IPS-18c (cell line): Measurements from ENCODE around the gene NTNG2.
A peak's percentile ranks its signal among the peaks of the same experiment; 100 is the strongest.

Experiments
- H3K4me3 ChIP-seq: 2 replicates; pipeline ENCODE4 v1.7.0; 2013; ENCODE audit warnings: low read depth, mild to moderate bottlenecking, low read length, moderate library complexity; ENCODE audit not compliant: insufficient read depth
- H3K9me3 ChIP-seq: one replicate; pipeline ENCODE4 v1.6.1; 2013; ENCODE audit warnings: mild to moderate bottlenecking, low read length, moderate library complexity; ENCODE audit not compliant: control insufficient read depth, insufficient read depth

The NTNG2 gene

DNA sequence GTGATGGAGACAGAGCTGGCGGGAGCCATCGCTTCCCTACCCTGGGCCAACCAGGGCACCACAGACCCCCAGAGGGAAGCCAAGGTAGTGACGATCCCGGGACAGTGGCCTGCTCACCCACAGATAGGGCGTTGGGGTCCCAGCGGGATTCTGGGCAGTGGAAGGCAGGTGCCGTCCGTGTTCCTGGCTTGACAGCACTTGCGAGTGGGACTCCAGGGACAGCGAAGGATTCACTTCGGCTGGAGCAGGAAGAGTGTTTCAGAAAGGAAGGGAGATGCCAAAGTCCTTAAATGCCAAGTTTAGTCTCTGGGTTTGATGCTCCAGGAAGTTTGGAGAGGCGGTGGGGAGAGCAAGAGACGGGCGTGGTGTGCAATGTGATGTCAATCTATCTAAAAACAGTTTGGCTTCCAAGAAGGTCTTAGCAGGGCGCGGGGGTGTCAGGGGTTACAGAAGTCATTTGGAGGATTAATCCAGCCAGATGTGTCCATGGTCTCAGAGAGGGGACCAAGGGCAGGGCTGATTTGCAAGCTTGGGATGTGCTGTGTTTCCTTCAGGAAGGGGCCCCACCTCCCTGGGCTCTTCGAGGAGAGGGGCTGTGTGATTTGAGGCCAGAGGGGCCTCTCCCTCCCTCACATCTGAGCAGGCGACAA lies 74.9 kb downstream of the NTNG2 start:
- no peaks in the 10 kb centered on the region for H3K9me3 ChIP-seq
- H3K4me3 ChIP-seq, result no peak overlapping the region

DNA sequence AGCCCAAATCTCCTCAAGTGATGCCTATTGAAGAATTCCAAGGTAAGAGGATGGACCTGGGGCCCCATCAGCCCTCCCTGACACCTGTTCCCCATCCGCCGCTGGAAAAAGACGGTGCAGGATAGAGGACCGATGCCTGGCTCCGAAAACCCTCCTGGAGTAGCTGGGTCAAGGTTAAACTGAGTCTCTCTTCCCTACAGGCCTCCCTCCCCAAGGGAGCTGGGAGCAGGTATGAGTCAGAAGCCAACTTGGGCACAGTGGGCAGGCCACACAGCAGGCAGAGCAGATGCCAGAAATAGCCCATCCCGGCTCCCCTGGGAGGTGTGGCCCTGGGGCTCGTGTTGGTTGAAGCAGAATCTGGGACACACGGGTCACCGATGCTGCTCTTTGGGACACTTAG lies 75.6 kb downstream of the NTNG2 start:
- H3K4me3 ChIP-seq, result no peak overlapping the region

DNA sequence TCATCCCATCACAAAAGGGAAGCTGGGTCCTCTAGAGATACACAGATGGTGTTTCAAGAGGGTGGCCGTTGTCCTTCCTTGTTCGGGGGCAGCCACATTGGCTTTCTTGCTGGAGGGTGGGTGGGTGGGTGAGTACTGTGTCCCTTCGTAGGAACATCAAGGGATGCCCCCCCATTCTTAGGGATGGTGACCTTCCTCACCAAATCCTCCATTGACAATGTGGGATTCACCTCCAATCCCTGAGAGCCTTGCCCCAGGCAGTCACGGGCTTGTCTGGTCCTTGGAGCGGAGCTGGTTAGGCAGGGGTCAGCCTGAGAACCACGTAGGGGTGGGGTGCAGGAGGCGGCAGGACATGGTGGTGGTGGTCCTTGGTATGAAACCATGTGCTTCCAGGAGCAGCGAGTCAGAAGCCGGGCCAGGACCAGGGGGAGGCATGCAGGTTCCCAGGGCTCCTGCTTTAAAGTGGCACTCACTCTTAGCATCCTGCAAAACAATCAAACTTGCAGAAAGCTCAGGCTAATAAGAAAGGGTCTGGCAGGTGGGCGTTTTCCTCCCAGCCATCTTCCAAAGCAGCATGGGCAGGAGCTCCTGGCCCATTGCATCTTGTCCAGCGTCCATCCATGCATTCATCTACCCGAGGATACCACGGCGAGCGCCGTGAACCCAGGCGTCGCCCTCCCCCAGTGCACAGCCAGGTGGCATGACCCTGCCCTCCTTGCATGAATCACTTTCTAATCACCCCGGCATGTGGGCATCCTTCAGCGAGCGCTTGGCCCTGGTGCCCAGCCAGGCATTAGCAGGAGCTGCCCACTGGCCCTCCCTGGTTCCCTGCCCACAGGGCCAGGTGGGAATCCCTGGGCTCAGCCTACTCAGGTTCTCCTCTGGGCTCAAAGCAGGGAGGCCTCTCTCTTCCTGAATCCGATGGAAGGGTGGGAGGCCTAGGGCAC lies 76.4 kb downstream of the NTNG2 start:
- Histone ChIP-seq H3K4me3 (no peak overlapping the region), H3K9me3 (no peaks in the 10 kb centered on the region)

More for the DNA sequence above, 75.6 kb downstream of the NTNG2 start:
- no peaks in the 10 kb centered on the region for H3K9me3 ChIP-seq

DNA sequence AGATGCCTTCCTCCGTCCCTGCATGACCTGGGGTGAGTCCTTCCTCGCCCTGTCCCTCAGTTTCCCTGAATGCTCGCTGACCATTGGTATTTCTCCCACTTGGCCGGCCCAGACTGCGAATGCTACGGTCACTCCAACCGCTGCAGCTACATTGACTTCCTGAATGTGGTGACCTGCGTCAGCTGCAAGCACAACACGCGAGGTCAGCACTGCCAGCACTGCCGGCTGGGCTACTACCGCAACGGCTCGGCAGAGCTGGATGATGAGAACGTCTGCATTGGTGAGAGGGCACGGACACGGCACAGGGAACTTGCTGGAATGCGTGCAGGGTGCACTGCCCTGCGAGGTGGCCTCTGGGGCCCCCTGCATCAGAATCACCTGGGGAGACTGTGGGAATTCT lies 77.1 kb downstream of the NTNG2 start:
- Histone ChIP-seq H3K4me3 (no peak overlapping the region), H3K9me3 (no peaks in the 10 kb centered on the region)

DNA sequence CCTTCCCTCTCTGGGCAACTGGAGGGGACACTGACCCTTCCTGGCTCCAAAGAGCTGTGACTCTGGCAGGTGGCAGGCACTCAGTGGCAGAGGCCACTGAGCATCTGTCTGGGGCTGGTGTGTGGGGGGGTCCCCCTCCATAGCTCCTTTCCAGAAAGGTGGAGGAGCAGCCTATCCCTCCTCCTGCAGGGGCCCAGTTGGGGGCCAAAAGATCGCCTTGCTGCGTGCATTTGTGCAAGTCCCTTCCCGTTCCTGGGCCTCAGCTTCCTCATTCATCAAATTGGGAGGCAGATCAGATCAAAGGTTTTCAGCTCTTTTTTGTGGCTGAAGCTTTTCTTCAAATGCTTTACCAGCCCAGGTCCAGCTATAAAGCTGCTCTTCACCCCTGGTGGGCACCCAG lies 77.7 kb downstream of the NTNG2 start:
- H3K4me3 ChIP-seq, result no peak overlapping the region
- H3K9me3 ChIP-seq, result no peaks in the 10 kb centered on the region

DNA sequence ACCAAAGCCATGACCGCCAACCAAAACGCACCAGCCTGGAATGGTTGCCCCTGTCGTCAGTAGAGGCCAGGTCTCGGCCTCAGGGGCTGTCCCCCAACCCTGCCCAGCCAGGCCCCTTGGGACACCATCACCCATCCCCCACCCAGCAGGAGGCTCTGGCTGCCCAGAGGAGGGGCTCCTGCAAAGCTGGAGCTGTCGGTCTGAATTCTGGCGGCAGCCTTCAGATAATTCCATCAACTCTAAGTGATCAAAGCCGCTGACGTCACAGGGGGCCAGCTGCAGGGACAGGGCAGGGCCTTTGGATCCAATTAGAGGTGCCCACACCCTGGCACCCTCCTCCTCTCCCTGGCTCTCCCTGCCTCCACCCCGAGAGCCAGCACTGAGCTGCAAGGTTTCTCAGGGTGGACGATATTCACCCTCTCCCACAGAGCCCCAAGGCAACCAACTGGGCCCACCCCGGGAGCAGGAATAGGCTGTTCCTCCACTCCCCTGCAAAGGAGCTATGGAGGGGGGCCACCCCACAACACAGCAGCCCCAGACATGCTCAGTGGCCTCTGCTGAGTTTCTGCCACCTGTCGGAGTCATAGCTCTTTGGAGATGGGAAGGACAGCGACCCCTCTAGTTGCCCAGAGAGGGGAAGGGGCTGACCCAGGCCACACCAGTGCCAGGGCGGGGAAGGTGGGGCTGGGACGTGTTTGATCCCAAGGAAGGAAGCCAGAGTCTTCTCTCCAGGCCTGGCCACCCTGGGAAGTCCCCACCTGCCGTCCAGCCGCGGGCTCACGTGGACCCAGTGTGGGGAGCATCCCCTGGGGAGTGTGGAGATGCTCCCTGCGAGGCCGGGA lies 78.4 kb downstream of the NTNG2 start:
- no peaks in the 10 kb centered on the region for H3K9me3 ChIP-seq
- H3K4me3 ChIP-seq, result peak overlapping the region; percentile 64

DNA sequence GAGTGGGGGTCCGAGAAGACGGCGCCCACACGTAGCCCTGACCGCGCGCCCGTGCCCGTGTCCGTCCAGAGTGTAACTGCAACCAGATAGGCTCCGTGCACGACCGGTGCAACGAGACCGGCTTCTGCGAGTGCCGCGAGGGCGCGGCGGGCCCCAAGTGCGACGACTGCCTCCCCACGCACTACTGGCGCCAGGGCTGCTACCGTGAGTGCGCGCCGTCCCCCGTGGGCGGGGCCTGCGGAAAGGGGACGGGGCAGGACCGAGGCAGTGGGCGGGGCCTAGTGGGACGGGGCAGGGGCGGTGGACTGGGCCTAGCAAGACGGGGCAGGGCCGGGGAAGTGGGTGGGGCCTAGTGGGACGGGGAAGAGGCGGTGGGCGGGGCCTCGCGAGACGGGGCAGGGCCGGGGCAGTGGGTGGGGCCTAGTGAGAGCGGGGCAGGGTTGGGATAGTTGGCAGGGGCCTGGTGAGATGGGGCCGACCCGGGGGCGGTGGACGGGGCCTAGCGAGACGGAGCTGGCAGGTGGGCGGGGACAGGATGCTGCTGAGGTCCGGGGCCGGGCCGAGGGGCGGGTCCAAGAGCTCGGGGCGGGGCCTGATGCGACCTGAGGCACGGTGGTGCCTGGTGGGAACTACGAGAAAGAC lies 79.1 kb downstream of the NTNG2 start:
- Histone ChIP-seq H3K9me3 (no peaks in the 10 kb centered on the region), H3K4me3 (peak overlapping the region; percentile 64)

DNA sequence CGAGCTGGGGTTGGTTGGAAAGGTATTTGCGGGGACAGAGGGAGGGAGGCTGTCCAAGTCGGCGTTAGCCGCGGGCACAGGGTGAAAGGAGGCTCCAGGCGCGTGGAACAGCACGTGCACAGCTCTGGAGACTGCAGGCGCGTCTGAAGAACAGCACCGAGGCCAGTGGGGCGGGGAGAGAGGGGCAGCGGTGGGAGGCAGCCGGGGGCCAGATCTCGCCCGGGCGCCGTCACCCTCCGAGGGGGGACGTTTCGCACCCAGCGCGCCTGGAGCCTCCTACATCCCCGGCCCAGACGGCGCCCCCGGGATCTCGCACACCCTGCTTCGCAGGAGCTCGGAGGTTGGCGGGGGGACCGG lies 79.6 kb downstream of the NTNG2 start:
- peak overlapping the region; percentile 64 for H3K4me3 ChIP-seq
- H3K9me3 ChIP-seq, result no peaks in the 10 kb centered on the region

DNA sequence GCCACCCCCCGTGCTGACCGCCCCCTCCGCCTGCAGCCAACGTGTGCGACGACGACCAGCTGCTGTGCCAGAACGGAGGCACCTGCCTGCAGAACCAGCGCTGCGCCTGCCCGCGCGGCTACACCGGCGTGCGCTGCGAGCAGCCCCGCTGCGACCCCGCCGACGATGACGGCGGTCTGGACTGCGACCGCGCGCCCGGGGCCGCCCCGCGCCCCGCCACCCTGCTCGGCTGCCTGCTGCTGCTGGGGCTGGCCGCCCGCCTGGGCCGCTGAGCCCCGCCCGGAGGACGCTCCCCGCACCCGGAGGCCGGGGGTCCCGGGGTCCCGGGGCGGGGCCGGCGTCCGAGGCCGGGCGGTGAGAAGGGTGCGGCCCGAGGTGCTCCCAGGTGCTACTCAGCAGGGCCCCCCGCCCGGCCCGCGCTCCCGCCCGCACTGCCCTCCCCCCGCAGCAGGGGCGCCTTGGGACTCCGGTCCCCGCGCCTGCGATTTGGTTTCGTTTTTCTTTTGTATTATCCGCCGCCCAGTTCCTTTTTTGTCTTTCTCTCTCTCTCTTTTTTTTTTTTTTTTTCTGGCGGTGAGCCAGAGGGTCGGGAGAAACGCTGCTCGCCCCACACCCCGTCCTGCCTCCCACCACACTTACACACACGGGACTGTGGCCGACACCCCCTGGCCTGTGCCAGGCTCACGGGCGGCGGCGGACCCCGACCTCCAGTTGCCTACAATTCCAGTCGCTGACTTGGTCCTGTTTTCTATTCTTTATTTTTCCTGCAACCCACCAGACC lies 80.2 kb downstream of the NTNG2 start:
- no peaks in the 10 kb centered on the region for H3K9me3 ChIP-seq
- peak overlapping the region; percentile 64 for H3K4me3 ChIP-seq

DNA sequence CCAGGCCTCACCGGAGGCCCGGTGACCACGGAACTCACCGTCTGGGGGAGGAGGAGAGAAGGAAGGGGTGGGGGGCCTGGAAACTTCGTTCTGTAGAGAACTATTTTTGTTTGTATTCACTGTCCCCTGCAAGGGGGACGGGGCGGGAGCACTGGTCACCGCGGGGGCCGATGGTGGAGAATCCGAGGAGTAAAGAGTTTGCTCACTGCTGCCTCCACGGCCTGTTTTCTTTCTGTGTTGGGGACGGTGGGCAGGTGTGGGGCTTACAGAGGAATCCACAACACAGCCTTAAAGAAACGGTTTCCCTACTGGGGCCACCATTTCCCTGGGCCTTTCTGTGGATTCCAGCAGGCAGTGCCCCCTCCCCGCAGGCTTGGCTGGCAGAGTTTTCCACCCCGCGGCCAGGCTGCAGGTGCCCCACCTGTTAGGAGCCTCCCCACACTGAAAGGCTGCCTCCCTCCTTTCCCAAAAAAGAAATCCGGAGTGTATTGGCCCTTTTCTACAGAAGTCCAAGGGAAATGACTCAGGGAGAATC lies 80.8 kb downstream of the NTNG2 start:
- Histone ChIP-seq H3K9me3 (no peaks in the 10 kb centered on the region), H3K4me3 (peak overlapping the region; percentile 64)

DNA sequence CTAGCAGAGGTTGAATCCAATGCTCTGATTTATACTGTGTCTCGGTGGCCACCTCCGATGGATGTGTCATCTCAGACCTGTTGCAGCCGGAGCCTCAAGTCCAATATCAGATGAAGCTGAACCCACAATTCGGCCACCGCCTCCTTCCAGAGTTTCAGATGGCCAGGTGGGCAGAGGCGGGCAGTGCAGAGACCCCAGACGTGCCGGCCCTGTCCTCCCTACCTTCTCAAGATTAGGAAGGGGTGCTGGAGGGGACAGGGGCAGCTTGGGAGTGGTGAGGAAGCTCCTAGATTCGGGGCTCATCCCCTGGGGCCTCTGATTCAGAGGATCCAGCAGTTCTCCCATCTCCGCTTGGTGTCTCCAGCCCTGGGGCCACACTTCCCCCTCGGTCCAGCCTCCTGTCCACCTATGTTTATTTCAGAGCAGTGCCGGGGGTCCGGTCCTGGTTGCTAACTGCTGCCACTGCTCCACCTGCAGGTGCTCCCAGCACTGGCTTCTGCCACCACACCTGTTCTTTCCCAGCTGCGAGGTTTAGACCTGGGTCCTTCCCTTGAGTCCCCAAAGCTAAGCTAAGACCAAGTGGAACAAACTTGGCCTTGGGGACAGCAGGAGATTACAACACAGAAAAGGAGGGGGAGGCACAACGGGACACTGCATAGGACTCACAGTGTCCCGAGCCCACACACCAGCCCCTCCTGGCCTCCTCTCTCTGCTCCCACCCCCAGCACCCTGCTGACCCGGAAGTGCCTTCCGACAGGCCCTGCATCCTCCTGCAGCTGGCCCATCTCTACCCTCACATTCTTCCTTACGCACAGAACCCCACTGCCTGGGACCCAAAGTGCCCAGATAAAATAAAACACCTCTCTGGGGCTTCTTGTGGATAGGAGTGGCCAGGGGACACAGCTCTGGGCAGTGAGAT lies 81.6 kb downstream of the NTNG2 start:
- Histone ChIP-seq H3K9me3 (no peaks in the 10 kb centered on the region), H3K4me3 (no peak overlapping the region)

DNA sequence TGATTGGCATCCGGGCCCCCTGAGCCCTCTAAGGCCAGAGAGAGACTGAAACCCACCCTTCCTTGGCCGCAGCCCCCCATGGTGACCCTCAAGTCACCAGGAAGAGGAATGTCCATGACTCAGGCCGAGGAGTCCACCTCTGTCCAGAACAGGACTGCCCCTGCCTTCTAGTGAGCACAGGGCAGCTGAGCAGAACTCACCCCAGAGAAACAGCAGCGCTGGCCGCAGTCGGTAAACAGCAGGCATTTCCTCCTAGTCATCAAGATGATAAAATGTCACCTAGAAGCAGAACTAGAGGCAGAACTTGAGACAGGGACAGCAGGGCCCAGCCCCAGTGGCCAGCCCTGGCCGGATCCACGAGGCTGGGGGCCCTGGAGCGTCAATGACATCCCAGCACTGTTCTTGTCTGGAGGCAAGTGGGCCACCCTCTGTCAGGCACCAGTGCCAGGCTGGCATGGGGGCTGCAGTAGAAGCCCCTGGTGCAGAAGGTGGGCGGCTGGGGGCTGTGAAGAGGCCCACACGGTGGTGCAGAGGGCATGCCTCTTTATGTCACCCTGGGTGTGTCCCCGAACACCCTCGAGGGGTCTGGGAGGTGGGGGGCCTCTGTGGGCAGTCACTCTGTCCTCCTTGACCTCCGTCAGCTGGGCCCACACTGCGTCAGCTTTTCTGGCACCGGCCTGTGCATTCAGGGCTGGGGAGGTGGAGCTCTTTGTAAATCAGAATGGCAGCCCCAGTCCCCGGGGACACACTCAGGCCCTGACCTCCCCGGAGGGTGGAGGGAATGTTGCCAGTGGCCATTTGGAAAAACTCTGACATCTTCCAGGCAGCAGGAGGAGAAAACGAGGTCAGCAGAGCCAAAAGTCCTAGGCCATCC lies 83.0 kb downstream of the NTNG2 start:
- Histone ChIP-seq H3K4me3 (no peak overlapping the region), H3K9me3 (no peaks in the 10 kb centered on the region)

DNA sequence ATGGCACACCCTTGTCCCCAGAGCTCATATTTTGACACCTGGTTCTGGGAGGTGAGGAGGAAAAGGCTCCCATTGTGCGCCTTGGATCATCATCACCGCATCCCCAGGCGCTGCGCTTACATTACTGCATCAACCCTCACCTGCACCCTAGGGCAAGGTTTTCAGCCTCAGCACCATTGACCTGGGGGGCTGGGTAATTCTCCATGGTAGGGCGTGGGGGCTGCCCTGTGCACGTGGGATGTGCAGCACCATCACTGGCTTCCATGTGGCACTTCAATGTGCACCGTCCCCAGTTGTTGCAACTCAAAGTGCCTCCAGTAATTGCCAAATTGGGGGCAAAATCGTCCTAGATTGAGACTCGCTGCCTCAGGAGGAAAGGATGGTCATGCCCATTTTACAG lies 83.6 kb downstream of the NTNG2 start:
- H3K4me3 ChIP-seq, result no peak overlapping the region
- H3K9me3 ChIP-seq, result no peaks in the 10 kb centered on the region

DNA sequence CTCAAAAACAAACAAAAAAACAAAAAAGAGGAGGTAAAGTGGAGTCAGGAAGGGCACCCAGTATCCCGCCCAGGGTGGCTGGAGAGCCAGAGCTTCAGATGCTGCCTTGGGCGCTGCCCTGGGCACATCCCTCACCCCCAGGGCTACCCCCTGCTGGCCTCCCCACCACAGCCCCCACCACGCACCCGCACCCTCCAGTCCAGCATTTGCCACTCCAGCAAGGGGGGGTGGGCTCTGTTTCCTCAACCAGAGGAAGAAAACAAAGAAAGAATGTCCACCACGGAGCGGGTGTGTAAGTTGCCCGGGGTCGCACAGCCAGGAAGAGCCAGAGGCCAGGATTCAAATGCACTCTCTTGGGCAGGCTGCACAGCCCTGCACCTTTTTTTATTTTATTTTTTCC lies 86.1 kb downstream of the NTNG2 start:
- Histone ChIP-seq H3K9me3 (peaks cover 7% of the 10 kb centered on the region), H3K4me3 (no peak overlapping the region)

DNA sequence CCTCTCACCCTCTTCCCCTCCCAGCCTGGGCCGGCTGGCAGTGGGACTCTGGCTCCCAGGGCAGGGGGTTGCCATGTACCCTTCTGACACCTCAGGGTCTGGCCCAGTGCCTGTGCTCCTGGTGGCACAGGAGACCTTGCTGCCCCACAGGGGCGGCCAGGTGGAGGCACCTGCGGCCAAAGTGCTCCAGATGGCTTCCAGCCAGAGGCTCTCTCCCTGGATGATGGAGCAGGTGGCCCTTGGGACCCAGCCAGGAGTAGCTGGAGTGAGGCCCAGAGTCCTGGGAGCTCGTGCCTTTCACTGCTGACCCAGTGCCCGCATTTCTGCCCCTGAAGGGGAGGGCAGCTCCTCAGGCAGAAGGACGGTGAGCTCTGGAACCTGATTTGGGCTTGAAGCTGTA lies 87.3 kb downstream of the NTNG2 start:
- H3K9me3 ChIP-seq, result peaks cover 7% of the 10 kb centered on the region
- H3K4me3 ChIP-seq, result no peak overlapping the region
